HEK293T (cell line): ENCODE data around the gene TEP1.

Experiments used
- ARNT ChIP-seq: fragments of 450-650 bp; IDR thresholded peaks from 2 replicates; pipeline ENCODE4 v1.6.1; 2017; ENCODE audit warnings: mild to moderate bottlenecking
- ELF4 ChIP-seq: fragments of 450-650 bp; IDR thresholded peaks from 2 replicates; pipeline ENCODE4 v1.6.1; 2017; ENCODE audit warnings: antibody characterized with exemption
- FOXK2 ChIP-seq: fragments of 450-650 bp; IDR thresholded peaks from 2 replicates; pipeline ENCODE4 v1.6.1; 2016; ENCODE audit warnings: mild to moderate bottlenecking
- FOXM1 ChIP-seq: fragments of 450-650 bp; IDR thresholded peaks from 2 replicates; pipeline ENCODE4 v1.6.1; 2017; ENCODE audit warnings: mild to moderate bottlenecking, borderline replicate concordance
- L3MBTL2 ChIP-seq: fragments of 450-650 bp; conservative IDR thresholded peaks from 2 replicates; pipeline ENCODE4 v1.6.1; 2016; ENCODE audit warnings: mild to moderate bottlenecking
- PKNOX1 ChIP-seq: fragments of 450-650 bp; IDR thresholded peaks from 2 replicates; pipeline ENCODE4 v1.6.1; 2016
- SUZ12 ChIP-seq: fragments of 450-650 bp; IDR thresholded peaks from 2 replicates; pipeline ENCODE4 v1.6.1; 2016; ENCODE audit warnings: mild to moderate bottlenecking
- ZNF384 ChIP-seq: fragments of 450-650 bp; IDR thresholded peaks from 2 replicates; pipeline ENCODE4 v1.6.1; 2016

- TF ChIP-seq FOXK2, result peak; percentile 52; the same call in 1 of the 2 replicates
- peak; percentile 93 for TF ChIP-seq L3MBTL2
- no peak for TF ChIP-seq ZNF384
- no peak for TF ChIP-seq ARNT
- no peak for TF ChIP-seq FOXM1
- peak; percentile 84 for TF ChIP-seq PKNOX1
- TF ChIP-seq SUZ12, result no peak
- TF ChIP-seq ELF4, result no peak; the same call in 1 of the 2 replicates
These were observed 48.2 kb upstream of the TEP1 start, which contains the start of gene PIP4P1 for GRCh38 chr14:20461225-20462141.
